ENCODE data around the gene OR9Q1.

DNA sequence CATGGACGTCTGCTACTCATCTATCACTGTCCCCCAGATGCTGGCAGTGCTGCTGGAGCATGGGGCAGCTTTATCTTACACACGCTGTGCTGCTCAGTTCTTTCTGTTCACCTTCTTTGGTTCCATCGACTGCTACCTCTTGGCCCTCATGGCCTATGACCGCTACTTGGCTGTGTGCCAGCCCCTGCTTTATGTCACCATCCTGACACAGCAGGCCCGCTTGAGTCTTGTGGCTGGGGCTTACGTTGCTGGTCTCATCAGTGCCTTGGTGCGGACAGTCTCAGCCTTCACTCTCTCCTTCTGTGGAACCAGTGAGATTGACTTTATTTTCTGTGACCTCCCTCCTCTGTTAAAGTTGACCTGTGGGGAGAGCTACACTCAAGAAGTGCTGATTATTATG, 156.0 kb downstream of the OR9Q1 start:
- TF ChIP-seq, protein P1, sequence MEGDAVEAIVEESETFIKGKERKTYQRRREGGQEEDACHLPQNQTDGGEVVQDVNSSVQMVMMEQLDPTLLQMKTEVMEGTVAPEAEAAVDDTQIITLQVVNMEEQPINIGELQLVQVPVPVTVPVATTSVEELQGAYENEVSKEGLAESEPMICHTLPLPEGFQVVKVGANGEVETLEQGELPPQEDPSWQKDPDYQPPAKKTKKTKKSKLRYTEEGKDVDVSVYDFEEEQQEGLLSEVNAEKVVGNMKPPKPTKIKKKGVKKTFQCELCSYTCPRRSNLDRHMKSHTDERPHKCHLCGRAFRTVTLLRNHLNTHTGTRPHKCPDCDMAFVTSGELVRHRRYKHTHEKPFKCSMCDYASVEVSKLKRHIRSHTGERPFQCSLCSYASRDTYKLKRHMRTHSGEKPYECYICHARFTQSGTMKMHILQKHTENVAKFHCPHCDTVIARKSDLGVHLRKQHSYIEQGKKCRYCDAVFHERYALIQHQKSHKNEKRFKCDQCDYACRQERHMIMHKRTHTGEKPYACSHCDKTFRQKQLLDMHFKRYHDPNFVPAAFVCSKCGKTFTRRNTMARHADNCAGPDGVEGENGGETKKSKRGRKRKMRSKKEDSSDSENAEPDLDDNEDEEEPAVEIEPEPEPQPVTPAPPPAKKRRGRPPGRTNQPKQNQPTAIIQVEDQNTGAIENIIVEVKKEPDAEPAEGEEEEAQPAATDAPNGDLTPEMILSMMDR (CRISPR knock-in tag; IDR thresholded peaks at IDR 0.05), result no peak
- TF ChIP-seq THAP9 (CRISPR knock-in tag; IDR thresholded peaks at IDR 0.05; ENCODE audit: borderline replicate concordance), result no peak
- no peak for TF ChIP-seq MXI1 (IDR thresholded peaks at IDR 0.05; ENCODE audit: borderline replicate concordance, low read depth, low read length)
- no peak for TF ChIP-seq POLR2AphosphoS5 (IDR thresholded peaks at IDR 0.05; ENCODE audit: low read depth, low read length)
- no peak for TF ChIP-seq MXD1 (CRISPR knock-in tag; IDR thresholded peaks at IDR 0.05)
- no peak for TF ChIP-seq ZNF780A (CRISPR knock-in tag; IDR thresholded peaks at IDR 0.05)
- no peak for TF ChIP-seq U2AF2 (IDR thresholded peaks at IDR 0.05; ENCODE audit: low read depth, low read length)
